ENCODE data around the gene LRMDA.

DNA sequence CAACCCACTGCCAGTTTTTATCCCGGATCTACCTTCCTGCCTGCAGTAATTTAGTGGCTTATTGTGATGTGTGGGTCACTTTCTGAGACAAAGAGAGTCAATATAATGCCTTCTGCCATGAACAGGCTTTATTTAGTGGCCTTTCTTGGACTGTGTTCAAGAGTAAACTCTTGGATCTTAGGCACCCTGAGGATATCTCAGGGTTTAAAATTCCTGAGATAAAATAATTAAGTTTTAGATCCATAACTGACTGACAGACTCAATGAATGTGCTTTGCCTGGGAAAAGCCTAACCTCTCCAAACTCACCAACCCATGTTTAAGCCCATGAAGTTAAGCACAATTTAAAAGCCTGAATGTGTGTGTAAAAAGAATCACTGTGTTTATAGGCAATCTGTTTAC, 564.3 kb downstream of the LRMDA start:
- TF ChIP-seq, protein P1, sequence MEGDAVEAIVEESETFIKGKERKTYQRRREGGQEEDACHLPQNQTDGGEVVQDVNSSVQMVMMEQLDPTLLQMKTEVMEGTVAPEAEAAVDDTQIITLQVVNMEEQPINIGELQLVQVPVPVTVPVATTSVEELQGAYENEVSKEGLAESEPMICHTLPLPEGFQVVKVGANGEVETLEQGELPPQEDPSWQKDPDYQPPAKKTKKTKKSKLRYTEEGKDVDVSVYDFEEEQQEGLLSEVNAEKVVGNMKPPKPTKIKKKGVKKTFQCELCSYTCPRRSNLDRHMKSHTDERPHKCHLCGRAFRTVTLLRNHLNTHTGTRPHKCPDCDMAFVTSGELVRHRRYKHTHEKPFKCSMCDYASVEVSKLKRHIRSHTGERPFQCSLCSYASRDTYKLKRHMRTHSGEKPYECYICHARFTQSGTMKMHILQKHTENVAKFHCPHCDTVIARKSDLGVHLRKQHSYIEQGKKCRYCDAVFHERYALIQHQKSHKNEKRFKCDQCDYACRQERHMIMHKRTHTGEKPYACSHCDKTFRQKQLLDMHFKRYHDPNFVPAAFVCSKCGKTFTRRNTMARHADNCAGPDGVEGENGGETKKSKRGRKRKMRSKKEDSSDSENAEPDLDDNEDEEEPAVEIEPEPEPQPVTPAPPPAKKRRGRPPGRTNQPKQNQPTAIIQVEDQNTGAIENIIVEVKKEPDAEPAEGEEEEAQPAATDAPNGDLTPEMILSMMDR (conservative IDR thresholded peaks at IDR 0.05; ENCODE audit: low read depth, low read length), result no peak
- no peak for TF ChIP-seq EZH2 (IDR thresholded peaks at IDR 0.05; ENCODE audit: borderline replicate concordance, low read depth, low read length, poor library complexity, severe bottlenecking)
